Subcutaneous adipose tissue (tissue), 4 donors: ENCODE measurements around the gene PKP2. TPM values are rescaled to one million over a fixed set of nuclear protein-coding genes. Genes with fewer than 3 reads are reported as not detected.

Experiments used
- total RNA-seq, 4 donors: library from RNA; depleted of rRNA; stranded (reverse); fragments of >200 nt; gene quantifications; one replicate each; pipeline ENCODE4 v1.1.0, GENCODE V29; 2016
- TF ChIP-seq, protein P1 (sequence below): fragments of 450-650 bp; IDR thresholded peaks from one replicate; pipeline ENCODE4 v1.5.1; 2016; ENCODE audit warnings: low read depth, mild to moderate bottlenecking, control low read depth, antibody characterized with exemption, moderate library complexity

PKP2 gene
- total RNA-seq, 4 donors from 2014 or later, result 21.7 to 75.2 (median 39.7) TPM

DNA sequence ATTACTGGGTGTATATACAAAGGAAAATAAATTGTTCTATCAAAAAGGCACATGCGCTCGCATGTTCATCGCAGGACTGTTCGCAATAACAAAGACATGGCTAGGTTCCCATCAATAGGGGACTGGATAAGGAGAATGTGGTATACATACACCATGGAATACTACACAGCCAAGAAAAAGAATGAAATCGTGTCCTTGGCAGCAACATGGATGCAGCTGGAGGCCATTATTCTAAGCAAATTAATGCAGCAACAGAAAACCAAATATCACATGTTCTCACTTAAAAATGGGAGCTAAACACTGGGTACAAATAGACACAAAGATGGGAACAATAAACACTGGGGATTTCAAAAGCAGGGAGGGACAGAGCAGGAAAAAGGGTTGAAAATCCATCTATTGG is 58.6 kb downstream of the PKP2 start:
- TF ChIP-seq, protein P1, sequence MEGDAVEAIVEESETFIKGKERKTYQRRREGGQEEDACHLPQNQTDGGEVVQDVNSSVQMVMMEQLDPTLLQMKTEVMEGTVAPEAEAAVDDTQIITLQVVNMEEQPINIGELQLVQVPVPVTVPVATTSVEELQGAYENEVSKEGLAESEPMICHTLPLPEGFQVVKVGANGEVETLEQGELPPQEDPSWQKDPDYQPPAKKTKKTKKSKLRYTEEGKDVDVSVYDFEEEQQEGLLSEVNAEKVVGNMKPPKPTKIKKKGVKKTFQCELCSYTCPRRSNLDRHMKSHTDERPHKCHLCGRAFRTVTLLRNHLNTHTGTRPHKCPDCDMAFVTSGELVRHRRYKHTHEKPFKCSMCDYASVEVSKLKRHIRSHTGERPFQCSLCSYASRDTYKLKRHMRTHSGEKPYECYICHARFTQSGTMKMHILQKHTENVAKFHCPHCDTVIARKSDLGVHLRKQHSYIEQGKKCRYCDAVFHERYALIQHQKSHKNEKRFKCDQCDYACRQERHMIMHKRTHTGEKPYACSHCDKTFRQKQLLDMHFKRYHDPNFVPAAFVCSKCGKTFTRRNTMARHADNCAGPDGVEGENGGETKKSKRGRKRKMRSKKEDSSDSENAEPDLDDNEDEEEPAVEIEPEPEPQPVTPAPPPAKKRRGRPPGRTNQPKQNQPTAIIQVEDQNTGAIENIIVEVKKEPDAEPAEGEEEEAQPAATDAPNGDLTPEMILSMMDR, result no peak

DNA sequence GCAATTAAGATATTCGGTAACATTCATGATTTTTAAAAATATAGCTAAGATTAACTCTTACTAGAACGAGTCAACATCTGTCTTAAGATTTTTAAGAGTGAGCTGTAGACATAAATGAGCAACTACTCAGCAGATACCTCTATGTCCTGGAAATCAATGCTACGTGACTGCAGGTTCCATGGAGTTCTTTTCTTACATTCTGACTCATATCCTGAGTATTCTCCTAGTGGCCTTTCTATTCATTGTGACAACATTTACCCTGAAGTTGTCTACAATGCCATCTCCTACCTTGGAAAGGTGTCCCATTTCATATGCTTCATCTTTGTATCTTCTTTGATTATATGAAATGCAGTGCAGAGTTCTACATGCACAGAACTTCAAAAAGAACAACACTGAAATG is 59.9 kb downstream of the PKP2 start:
- TF ChIP-seq, protein P1, result no peak

DNA sequence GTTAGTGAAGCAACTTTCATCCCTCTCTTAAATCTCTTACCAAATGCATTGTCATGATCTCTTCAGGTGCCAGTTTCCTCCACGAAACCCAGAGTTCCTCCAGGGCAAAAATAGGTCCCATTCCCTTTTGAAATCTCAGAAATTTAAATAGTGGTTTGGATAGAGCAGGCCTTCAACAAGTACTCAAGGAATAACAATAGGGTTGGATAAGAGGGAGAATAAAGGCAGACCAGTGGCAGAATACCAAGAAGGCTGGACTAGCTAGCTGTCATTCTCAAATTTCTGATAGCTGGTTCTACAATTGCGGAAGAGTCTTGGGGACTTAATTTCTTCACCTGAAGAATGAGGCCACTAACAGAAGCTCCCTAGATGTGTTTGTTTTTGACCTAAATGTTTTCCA is 62.5 kb downstream of the PKP2 start:
- TF ChIP-seq, protein P1, result no peak

- TF ChIP-seq, protein P1, result no peak
Observed at GRCh38 chr12:32828552-32828951, 68.0 kb downstream of the PKP2 start.

- TF ChIP-seq, protein P1, result no peak
Observed at GRCh38 chr12:32828120-32828519, 68.5 kb downstream of the PKP2 start.

DNA sequence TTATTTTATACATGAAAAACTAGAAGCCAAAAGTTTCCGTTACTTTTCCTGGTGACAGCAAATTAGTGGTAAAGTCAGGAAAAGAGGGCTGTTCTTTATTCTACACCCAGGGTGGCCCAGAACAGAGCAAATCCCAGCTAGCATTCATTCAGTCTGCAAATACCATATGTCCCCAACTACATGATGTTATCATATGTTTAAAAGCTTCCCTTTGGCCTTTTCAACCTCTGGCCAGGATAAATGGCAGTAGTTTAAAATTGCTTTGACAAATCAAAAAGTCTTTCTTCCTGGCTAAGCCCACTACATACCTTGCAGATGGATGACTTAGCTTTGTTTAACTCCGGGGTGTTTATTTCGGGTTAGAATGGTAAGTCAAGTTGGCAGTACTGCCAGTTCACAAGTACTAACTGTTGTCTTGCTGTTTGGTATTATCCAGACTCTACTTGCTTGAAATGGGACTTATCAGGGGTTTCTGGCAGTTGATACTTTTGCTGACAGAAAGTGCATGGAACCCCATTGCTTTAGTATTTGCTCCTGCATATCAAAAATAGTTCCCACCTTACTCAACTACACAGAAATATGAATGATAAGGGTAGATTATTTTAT is 69.7 kb downstream of the PKP2 start:
- TF ChIP-seq, protein P1, result no peak

GRCh38 chr12:32824596-32824995 is 72.0 kb downstream of the PKP2 start:
- TF ChIP-seq, protein P1, result no peak
